ENCODE results near the gene GATA6.
"Not testable (repeated sequence)": the region's sequence is repeated elsewhere in the genome, so short reads cannot be mapped to it uniquely, and the experiment has no call there.

The GATA6 gene

GRCh38 chr18:22182884-22183697 lies 13.7 kb downstream of the GATA6 start:
- Histone ChIP-seq H4K20me1 (no peaks in the 10 kb centered on the region), H3K27me3 (no peaks in the 10 kb centered on the region), H3K4me1 (no peaks in the 10 kb centered on the region), H3K4me3 (no peak overlapping the region), H3K27ac (no peak overlapping the region), H3K36me3 (peaks cover 0 to 60% (median 31%) of the 10 kb centered on the region in 11 experiments; a peak in 16 of 22 replicates), H3K4me2 (no peak overlapping the region), H3K9me3 (replicated peaks in 1 of 11) (no peaks in the 10 kb centered on the region), H3K9ac (no peak overlapping the region)
- no peak for TF ChIP-seq Cebpa-rat (IDR thresholded peaks at IDR 0.05)

GRCh38 chr18:22183698-22184170 lies 14.3 kb downstream of the GATA6 start:
- Histone ChIP-seq H3K36me3 (peaks cover 0 to 55% (median 33%) of the 10 kb centered on the region in 11 experiments; a peak in 16 of 22 replicates), H3K27me3 (no peaks in the 10 kb centered on the region), H3K9ac (no peak overlapping the region), H3K27ac (no peak overlapping the region), H3K4me1 (no peaks in the 10 kb centered on the region), H4K20me1 (no peaks in the 10 kb centered on the region), H3K9me3 (replicated peaks in 1 of 11) (no peaks in the 10 kb centered on the region), H3K4me3 (no peak overlapping the region), H3K4me2 (no peak overlapping the region)
- TF ChIP-seq Cebpa-rat (IDR thresholded peaks at IDR 0.05): no peak

GRCh38 chr18:22184573-22184972 lies 15.2 kb downstream of the GATA6 start:
- not testable (repeated sequence) for H4K20me1 ChIP-seq; H3K4me2 ChIP-seq; H3K4me1 ChIP-seq; H3K9ac ChIP-seq; H3K4me3 ChIP-seq; H3K9me3 ChIP-seq (replicated peaks in 1 of 11); H3K27ac ChIP-seq; H3K27me3 ChIP-seq
- peaks cover 0 to 55% (median 35%) of the 10 kb centered on the region in 11 experiments; a peak in 16 of 22 replicates for H3K36me3 ChIP-seq

GRCh38 chr18:22185273-22185672 lies 15.9 kb downstream of the GATA6 start:
- Histone ChIP-seq H3K4me1 (peaks cover 0 to 10% (median 0%) of the 10 kb centered on the region in 10 experiments; a peak in 7 of 20 replicates), H3K4me2 (no peak overlapping the region), H3K9ac (no peak overlapping the region), H4K20me1 (no peaks in the 10 kb centered on the region), H3K9me3 (replicated peaks in 1 of 11) (no peaks in the 10 kb centered on the region), H3K4me3 (no peak overlapping the region), H3K36me3 (peaks cover 0 to 55% (median 35%) of the 10 kb centered on the region in 11 experiments; a peak in 16 of 22 replicates), H3K27ac (no peak overlapping the region), H3K27me3 (no peaks in the 10 kb centered on the region)
- no peak for TF ChIP-seq Cebpa-rat (IDR thresholded peaks at IDR 0.05)

GRCh38 chr18:22185771-22186386 lies 16.5 kb downstream of the GATA6 start:
- Histone ChIP-seq H3K9ac (no peak overlapping the region), H3K36me3 (peaks cover 0 to 54% (median 35%) of the 10 kb centered on the region in 11 experiments; a peak in 16 of 22 replicates), H3K4me2 (no peak overlapping the region), H3K4me3 (no peak overlapping the region), H3K4me1 (peaks cover 0 to 15% (median 5%) of the 10 kb centered on the region in 10 experiments; a peak in 13 of 20 replicates), H3K27ac (no peak overlapping the region), H4K20me1 (no peaks in the 10 kb centered on the region), H3K9me3 (replicated peaks in 1 of 11) (no peaks in the 10 kb centered on the region), H3K27me3 (no peaks in the 10 kb centered on the region)
- TF ChIP-seq Cebpa-rat (IDR thresholded peaks at IDR 0.05): no peak

- no peak overlapping the region for H3K4me3 ChIP-seq
- no peaks in the 10 kb centered on the region for H4K20me1 ChIP-seq
- no peaks in the 10 kb centered on the region for H3K27me3 ChIP-seq
- H3K9ac ChIP-seq: no peak overlapping the region
- H3K9me3 ChIP-seq (replicated peaks in 1 of 11): no peaks in the 10 kb centered on the region
- H3K4me1 ChIP-seq: peaks cover 0 to 15% (median 5%) of the 10 kb centered on the region in 10 experiments; a peak in 13 of 20 replicates
- H3K36me3 ChIP-seq: peaks cover 0 to 48% (median 35%) of the 10 kb centered on the region in 11 experiments; a peak in 16 of 22 replicates
- H3K27ac ChIP-seq: no peak overlapping the region
- no peak overlapping the region for H3K4me2 ChIP-seq
- TF ChIP-seq Cebpa-rat (IDR thresholded peaks at IDR 0.05): no peak
These were observed 17.1 kb downstream of the GATA6 start for GRCh38 chr18:22186484-22186971.

- no peak overlapping the region for H3K27ac ChIP-seq
- H3K9ac ChIP-seq: no peak overlapping the region
- H3K4me1 ChIP-seq: peaks cover 0 to 15% (median 5%) of the 10 kb centered on the region in 10 experiments; a peak in 13 of 20 replicates
- TF ChIP-seq Cebpa-rat (IDR thresholded peaks at IDR 0.05): no peak
- no peaks in the 10 kb centered on the region for H3K27me3 ChIP-seq
- no peaks in the 10 kb centered on the region for H4K20me1 ChIP-seq
- H3K9me3 ChIP-seq (replicated peaks in 1 of 11): no peaks in the 10 kb centered on the region
- no peak overlapping the region for H3K4me3 ChIP-seq
- no peak overlapping the region for H3K4me2 ChIP-seq
- peaks cover 0 to 37% (median 24%) of the 10 kb centered on the region in 11 experiments; a peak in 15 of 22 replicates for H3K36me3 ChIP-seq
These were observed 19.3 kb downstream of the GATA6 start for GRCh38 chr18:22188559-22189267.

- H3K9ac ChIP-seq: no peak overlapping the region
- H4K20me1 ChIP-seq: no peaks in the 10 kb centered on the region
- H3K4me3 ChIP-seq: no peak overlapping the region
- no peak overlapping the region for H3K4me2 ChIP-seq
- no peaks in the 10 kb centered on the region for H3K9me3 ChIP-seq (replicated peaks in 1 of 11)
- TF ChIP-seq Cebpa-rat (IDR thresholded peaks at IDR 0.05): no peak
- H3K36me3 ChIP-seq: peaks cover 0 to 36% (median 19%) of the 10 kb centered on the region in 11 experiments; a peak in 15 of 22 replicates
- H3K4me1 ChIP-seq: peaks cover 0 to 15% (median 5%) of the 10 kb centered on the region in 10 experiments; a peak in 13 of 20 replicates
- H3K27me3 ChIP-seq: no peaks in the 10 kb centered on the region
- H3K27ac ChIP-seq: no peak overlapping the region
These were observed 20.2 kb downstream of the GATA6 start for GRCh38 chr18:22189449-22190166.

Data from BLaER1 treated with 17β-estradiol and CSF1 and Interleukin-3, amounts not matched to agents 10 nM and 100 nM (cell line).